Vagina (tissue), 2 donors: ENCODE results near the gene PPP2R2D. TPM values are rescaled to one million over a fixed set of nuclear protein-coding genes. Genes with fewer than 3 reads are reported as not detected.

ENCODE experiments used
- DNase-seq, 2 donors: peaks; one replicate each; pipeline ENCODE4 v3.0.0-alpha.2; 2017; ENCODE audit errors: extremely low spot score in 2 of 2
- H3K27ac ChIP-seq: fragments of 200-600 bp; sonication (generic); one replicate; pipeline ENCODE4 v1.5.1; 2019
- H3K27me3 ChIP-seq: fragments of 200-600 bp; sonication (generic); one replicate; pipeline ENCODE4 v1.5.1; 2019
- H3K36me3 ChIP-seq, 2 donors: fragments of 200-600 bp; sonication (generic); one replicate each; pipeline ENCODE4 v1.5.1; 2017 to 2019
- H3K4me1 ChIP-seq: fragments of 200-600 bp; sonication (generic); one replicate; pipeline ENCODE4 v1.5.1; 2019
- H3K4me3 ChIP-seq, 2 donors: fragments of 200-600 bp; sonication (generic); 1 replicate in 1 of 2; 2 replicates in 1 of 2; pipeline ENCODE4 v1.5.1; 2016 to 2019
- H3K9me3 ChIP-seq: fragments of 200-600 bp; sonication (generic); one replicate; pipeline ENCODE4 v1.5.1; 2019
- POLR2A ChIP-seq, 2 donors: fragments of 450-650 bp; IDR thresholded peaks; one replicate each; pipeline ENCODE4 v1.6.1; 2017; ENCODE audit warnings: antibody characterized with exemption in 2 of 2, mild to moderate bottlenecking in 2 of 2, moderate library complexity in 2 of 2
- POLR2AphosphoS5 ChIP-seq, 2 donors: sonication (generic); formaldehyde crosslinking; IDR thresholded peaks; one replicate each; pipeline ENCODE4 v1.9.0; 2017; ENCODE audit warnings: antibody characterized with exemption in 2 of 2, mild to moderate bottlenecking in 2 of 2, low read depth in 1 of 2; ENCODE audit not compliant: insufficient read depth in 1 of 2
- intact Hi-C: fragments of 100-400 bp; cut with DNase I; formaldehyde crosslinking; loops from one replicate; pipeline ENCODE4 v1.15.1; 2023
- total RNA-seq: library from RNA; depleted of rRNA; stranded (reverse); fragments of >200 nt; gene quantifications from one replicate; pipeline ENCODE4 v1.2.3, GENCODE V29; 2016
- TF ChIP-seq, protein P1 (sequence below), 3 experiments: fragments of 450-650 bp in 2 of 3; fragments of 200-600 bp in 1 of 3; sonication (generic) in 1 of 3; IDR thresholded peaks; one replicate each; pipeline ENCODE4 v1.5.1; 2017 to 2019; ENCODE audit warnings: antibody characterized with exemption in 3 of 3, mild to moderate bottlenecking in 2 of 3, moderate library complexity in 2 of 3

Gene PPP2R2D
- total RNA-seq, 1 donor from 2014 or later = 49.4 TPM

DNA sequence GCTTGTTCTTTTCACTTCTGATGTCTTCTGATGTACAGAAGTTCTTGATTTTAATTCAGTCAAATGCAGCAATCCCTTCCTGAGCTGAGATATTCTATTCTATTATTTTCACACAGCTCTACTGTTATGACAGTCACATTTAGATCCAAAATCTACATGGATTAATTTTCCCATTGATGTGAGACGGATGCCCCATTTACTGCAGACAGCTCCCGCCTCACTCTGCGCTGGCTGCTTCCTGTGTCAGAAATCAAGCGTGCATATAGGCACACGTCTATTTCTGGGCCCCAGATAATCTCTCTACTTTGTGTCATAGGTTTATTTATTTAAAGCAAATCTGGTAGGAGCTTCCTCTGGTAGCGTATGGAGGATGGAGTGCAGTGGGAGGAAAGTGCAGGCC, 74.2 kb downstream of the PPP2R2D start:
- Histone ChIP-seq H3K9me3 (no peaks in the 10 kb centered on the region), H3K4me1 (peaks cover 35% of the 10 kb centered on the region), H3K4me3 (no peak overlapping the region), H3K27ac (no peak overlapping the region), H3K36me3 (peaks cover 0 to 18% of the 10 kb centered on the region in 2 donors), H3K27me3 (no peaks in the 10 kb centered on the region)
- no peak for DNase-seq
- intact Hi-C loops = no loop called here
- TF ChIP-seq, protein P1, sequence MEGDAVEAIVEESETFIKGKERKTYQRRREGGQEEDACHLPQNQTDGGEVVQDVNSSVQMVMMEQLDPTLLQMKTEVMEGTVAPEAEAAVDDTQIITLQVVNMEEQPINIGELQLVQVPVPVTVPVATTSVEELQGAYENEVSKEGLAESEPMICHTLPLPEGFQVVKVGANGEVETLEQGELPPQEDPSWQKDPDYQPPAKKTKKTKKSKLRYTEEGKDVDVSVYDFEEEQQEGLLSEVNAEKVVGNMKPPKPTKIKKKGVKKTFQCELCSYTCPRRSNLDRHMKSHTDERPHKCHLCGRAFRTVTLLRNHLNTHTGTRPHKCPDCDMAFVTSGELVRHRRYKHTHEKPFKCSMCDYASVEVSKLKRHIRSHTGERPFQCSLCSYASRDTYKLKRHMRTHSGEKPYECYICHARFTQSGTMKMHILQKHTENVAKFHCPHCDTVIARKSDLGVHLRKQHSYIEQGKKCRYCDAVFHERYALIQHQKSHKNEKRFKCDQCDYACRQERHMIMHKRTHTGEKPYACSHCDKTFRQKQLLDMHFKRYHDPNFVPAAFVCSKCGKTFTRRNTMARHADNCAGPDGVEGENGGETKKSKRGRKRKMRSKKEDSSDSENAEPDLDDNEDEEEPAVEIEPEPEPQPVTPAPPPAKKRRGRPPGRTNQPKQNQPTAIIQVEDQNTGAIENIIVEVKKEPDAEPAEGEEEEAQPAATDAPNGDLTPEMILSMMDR (IDR thresholded peaks at IDR 0.05) = no peak
- TF ChIP-seq POLR2AphosphoS5 (IDR thresholded peaks at IDR 0.05; ENCODE audit: insufficient read depth in 1 of 2, low read depth in 1 of 2) (no peak), POLR2A (IDR thresholded peaks at IDR 0.05) (no peak)

DNA sequence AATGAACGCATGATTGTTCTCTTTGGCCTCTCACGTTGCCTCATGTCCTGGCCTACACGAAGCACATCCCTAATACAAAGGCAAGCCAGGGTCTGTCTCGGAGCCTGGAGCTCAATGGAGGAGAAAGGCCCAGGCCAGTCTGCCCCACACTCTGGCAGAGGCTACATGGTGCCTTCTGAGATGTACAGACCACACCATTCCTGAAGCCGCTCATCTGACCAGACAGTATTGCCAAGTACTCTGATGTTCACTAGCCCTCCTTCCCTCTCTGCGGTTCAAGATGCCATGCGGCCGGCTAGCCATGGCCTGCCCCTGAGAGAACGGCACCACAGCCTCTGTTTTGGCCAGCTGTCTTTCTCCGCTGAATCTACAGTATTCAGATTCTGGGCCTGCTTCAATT, 75.0 kb downstream of the PPP2R2D start:
- intact Hi-C loops = no loop called here

DNA sequence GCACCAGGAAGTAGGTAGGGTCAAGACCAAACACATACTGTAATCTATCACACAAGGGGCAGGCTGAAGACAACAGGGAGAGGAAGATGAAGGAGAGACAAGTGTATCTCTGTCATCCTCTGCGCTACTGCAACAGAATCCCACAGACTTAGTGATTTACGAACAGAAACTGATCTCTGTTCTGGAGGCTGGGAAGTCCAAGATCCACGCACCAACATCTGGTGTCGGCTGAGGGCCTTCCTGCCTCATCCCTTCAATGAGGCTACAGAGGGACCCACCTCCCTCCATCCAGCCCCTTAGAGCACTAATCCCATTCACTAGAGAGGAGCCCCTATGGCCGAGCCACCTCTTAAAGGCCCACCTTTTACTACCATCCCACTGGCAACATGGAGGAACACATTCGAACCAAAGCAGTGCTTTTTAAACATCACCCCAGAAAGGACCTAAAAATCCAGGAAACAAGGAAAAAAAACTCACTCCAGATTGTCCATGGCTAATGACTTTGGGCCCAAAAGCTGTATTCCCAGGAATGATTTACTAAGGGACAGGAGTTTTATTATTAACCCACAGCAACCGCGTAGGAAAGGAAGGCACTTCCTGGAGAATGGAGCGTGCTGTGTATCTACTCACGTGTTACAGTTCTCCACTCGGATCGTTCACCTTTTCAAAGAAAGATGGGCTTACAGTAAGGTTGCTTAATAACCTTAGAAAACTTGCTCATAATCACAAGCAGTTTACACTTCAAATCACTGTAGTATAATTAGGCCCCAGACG, 76.7 kb downstream of the PPP2R2D start:
- Histone ChIP-seq H3K27me3 (no peaks in the 10 kb centered on the region), H3K27ac (no peak overlapping the region), H3K9me3 (no peaks in the 10 kb centered on the region), H3K36me3 (no peaks in the 10 kb centered on the region), H3K4me3 (no peak overlapping the region), H3K4me1 (peaks cover 50% of the 10 kb centered on the region)
- intact Hi-C loops = no loop called here
- TF ChIP-seq POLR2A (IDR thresholded peaks at IDR 0.05) (no peak), POLR2AphosphoS5 (IDR thresholded peaks at IDR 0.05; ENCODE audit: insufficient read depth in 1 of 2, low read depth in 1 of 2) (no peak)
- TF ChIP-seq, protein P1 (IDR thresholded peaks at IDR 0.05) = no peak
- DNase-seq = no peak

More for the DNA sequence above, 75.0 kb downstream of the PPP2R2D start:
- TF ChIP-seq POLR2AphosphoS5 (IDR thresholded peaks at IDR 0.05; ENCODE audit: insufficient read depth in 1 of 2, low read depth in 1 of 2) (no peak), POLR2A (IDR thresholded peaks at IDR 0.05) (no peak)
- TF ChIP-seq, protein P1 (IDR thresholded peaks at IDR 0.05) = no peak
- Histone ChIP-seq H3K9me3 (no peaks in the 10 kb centered on the region), H3K36me3 (peaks cover 0 to 10% of the 10 kb centered on the region in 2 donors), H3K4me3 (no peak overlapping the region), H3K4me1 (peaks cover 43% of the 10 kb centered on the region), H3K27me3 (no peaks in the 10 kb centered on the region), H3K27ac (no peak overlapping the region)
- no peak for DNase-seq

DNA sequence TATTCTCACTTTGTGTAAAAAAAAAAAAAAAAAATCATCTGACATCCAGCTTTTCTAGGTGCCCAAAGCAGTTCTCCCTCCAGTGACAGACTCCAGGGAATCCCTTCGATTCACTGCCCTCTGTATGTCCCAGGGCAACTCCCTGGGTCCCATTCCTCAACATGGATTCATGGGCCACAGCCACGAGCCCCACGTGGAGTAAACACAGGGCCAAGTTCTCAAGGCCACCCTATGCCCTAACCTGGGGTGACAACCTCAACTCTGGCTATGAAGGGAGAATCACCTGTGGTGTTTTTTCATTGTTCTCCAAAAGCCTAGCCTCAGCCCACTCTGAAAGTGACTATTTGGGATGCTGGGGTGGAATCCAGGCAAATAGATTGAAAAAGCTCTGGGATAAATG, 77.6 kb downstream of the PPP2R2D start:
- peaks cover 54% of the 10 kb centered on the region for H3K4me1 ChIP-seq
- H3K9me3 ChIP-seq = no peaks in the 10 kb centered on the region
- TF ChIP-seq POLR2AphosphoS5 (IDR thresholded peaks at IDR 0.05; ENCODE audit: insufficient read depth in 1 of 2, low read depth in 1 of 2) = no peak
- TF ChIP-seq, protein P1 (IDR thresholded peaks at IDR 0.05) = no peak
- TF ChIP-seq POLR2A (IDR thresholded peaks at IDR 0.05) = no peak
- no peaks in the 10 kb centered on the region for H3K27me3 ChIP-seq
- no peak overlapping the region for H3K4me3 ChIP-seq
- no peak for DNase-seq
- intact Hi-C loops = no loop called here
- H3K36me3 ChIP-seq = no peaks in the 10 kb centered on the region
- H3K27ac ChIP-seq = no peak overlapping the region

DNA sequence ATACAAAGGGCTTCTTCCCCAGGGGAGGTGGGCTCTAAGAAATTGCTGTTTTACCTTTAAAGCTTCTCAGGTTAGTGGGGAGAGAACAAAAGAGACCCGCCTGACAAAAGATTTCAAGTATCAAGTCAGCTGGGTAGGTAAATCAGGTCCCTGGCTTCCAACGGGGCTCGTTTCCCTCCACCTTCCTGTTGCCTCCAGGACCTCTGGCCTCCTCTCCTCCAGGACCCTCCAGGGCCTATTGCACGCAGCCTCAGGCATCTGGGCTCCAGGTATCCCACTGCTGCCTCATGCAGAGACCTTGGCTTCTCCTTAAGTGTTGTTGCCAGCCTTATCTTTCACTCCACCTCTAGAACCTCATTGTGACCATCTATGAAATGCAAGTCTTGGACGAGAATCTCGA, 78.0 kb downstream of the PPP2R2D start:
- intact Hi-C loops = no loop called here
- H3K4me3 ChIP-seq = no peak overlapping the region
- H3K27ac ChIP-seq = no peak overlapping the region
- H3K36me3 ChIP-seq = no peaks in the 10 kb centered on the region
- no peak for DNase-seq
- H3K9me3 ChIP-seq = no peaks in the 10 kb centered on the region
- peaks cover 52% of the 10 kb centered on the region for H3K4me1 ChIP-seq
- H3K27me3 ChIP-seq = no peaks in the 10 kb centered on the region
- TF ChIP-seq POLR2AphosphoS5 (IDR thresholded peaks at IDR 0.05; ENCODE audit: insufficient read depth in 1 of 2, low read depth in 1 of 2) (no peak), POLR2A (IDR thresholded peaks at IDR 0.05) (no peak)
- TF ChIP-seq, protein P1 (IDR thresholded peaks at IDR 0.05) = no peak
